HG03095 (cell line): Measurements from ENCODE around the gene TIMM22.

ENCODE experiments used
- ATAC-seq: cut with Tn5 transposase; IDR thresholded peaks from one replicate; pipeline ENCODE4 v1.9.1; 2021; ENCODE audit warnings: moderate library complexity; ENCODE audit not compliant: unreplicated experiment

The TIMM22 gene

GRCh38 chr17:1001640-1002411 lies 4.9 kb downstream of the TIMM22 start:
- ATAC-seq = no peak

DNA sequence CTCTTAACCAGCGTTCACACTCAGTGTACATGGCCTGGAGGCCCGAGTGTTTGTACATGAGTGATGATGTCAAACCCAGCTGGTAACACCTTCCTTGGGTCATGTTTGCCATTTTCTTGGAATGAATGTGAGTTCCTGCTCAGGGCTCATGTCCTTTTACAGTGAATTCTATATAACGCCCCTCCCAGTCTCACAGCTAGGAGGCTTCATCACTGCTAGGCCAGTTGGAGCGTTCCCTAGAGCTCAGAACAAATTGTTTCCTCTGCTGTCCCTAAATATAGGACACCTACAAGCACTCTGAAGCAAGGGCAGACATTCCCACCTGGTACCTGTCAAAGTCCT lies 5.5 kb downstream of the TIMM22 start:
- no peak for ATAC-seq

- no peak for ATAC-seq
These were observed 6.0 kb downstream of the TIMM22 start for GRCh38 chr17:1002771-1003555.

DNA sequence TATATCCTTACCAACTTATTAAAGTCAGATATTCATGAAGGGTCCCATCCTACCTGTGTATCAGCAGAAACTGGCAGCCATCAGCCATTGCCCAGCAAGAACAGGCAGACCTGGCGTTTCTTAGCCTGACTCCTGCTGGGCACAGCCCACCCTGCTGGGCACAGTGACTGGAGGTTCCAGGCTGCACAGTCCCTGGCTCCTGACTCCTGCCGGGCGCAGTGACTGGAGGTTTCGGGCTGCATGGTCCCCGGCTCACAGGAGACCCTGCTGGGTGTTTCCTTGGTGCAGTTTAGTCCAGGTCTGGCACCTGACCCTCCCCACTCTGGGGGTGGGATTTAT lies 6.7 kb downstream of the TIMM22 start:
- no peak for ATAC-seq

- ATAC-seq = no peak
These were observed 7.2 kb downstream of the TIMM22 start for GRCh38 chr17:1003972-1004768.

- ATAC-seq = no peak
These were observed 7.9 kb downstream of the TIMM22 start for GRCh38 chr17:1004769-1005295.

GRCh38 chr17:1005361-1005946 lies 8.5 kb downstream of the TIMM22 start:
- no peak for ATAC-seq

- no peak for ATAC-seq
These were observed 9.1 kb downstream of the TIMM22 start for GRCh38 chr17:1006054-1006453.

GRCh38 chr17:1007310-1008007 lies 10.5 kb downstream of the TIMM22 start:
- no peak for ATAC-seq

GRCh38 chr17:1008008-1008761 lies 11.3 kb downstream of the TIMM22 start:
- no peak for ATAC-seq

DNA sequence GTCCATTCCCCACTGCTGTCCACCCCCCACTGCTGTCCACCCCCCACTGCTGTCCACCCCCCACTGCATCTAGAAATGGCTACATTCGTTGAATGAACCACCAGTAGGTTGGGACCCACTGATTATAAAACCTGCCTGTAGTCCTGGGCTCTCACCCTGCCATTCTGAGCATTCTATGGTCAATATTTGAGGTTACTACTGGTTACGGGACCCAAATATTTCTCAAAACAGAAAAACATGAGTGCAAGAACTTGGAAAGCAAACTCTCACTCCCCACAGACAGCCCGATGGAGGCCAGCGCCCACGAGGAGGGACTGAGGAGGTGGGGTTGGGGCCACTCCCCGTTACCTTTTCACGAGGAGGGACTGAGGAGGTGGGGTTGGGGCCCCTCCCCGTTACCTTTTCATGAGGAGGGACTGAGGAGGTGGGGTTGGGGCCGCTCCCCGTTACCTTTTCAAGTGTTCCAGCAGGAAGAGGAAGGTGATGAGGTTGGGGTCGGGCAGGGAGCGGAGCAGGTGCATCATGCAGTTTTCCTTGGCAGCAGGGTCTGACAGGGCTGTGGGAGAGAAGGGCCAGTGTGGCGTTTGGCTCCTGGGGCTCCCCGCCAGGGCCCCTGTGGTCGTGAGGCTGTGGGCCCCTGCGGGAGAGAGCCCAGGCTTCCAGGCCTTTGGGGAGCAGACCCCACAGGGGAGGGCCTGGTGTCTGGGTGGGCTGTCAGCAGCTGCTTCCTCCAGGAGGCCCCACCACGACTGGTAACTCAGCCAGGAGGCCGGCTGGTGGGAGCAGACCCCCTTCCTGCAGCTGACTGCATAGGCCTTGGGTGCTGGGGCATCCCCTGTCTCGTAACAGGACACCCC lies 12.5 kb downstream of the TIMM22 start:
- ATAC-seq = no peak

DNA sequence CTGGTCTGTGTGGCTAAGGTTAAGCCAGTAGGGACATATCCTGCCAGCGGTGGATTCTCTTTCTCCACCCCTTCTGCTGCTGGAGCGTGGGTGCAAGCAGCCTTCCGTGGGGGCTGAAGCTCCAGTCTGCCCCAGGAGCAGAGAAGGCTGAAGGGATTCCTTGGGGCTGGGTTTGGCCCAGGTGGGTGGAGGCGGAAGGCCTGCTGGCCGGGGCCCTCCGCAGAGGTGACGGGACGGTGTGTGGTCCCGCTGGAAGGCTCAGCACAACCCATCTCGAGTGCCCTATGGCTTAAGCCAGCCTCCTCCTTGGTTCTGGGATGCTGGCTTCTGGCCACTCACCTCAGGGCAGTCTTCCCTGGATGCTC lies 13.1 kb downstream of the TIMM22 start:
- no peak for ATAC-seq

DNA sequence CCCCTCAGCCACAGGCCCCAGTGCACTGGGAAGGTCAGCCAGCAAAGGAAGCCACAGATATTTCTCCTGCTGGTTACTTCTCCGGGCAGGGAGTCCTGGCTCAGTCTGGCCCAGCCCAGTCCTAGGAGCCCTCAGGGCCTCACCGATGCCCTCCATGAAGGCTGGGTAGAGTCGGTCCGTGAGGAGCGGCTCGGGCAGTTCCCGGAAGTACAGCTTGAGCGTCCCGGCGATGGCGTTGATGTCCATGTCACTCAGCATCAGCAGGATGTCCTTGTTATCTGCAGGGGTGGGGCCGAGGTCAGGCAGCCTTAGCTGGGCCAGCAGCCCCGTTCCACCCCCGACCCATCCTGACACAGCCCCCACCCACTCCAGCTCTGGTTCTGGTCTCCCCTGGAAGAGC lies 13.7 kb downstream of the TIMM22 start:
- ATAC-seq = no peak

GRCh38 chr17:1011138-1011537 lies 14.2 kb downstream of the TIMM22 start:
- ATAC-seq = no peak

DNA sequence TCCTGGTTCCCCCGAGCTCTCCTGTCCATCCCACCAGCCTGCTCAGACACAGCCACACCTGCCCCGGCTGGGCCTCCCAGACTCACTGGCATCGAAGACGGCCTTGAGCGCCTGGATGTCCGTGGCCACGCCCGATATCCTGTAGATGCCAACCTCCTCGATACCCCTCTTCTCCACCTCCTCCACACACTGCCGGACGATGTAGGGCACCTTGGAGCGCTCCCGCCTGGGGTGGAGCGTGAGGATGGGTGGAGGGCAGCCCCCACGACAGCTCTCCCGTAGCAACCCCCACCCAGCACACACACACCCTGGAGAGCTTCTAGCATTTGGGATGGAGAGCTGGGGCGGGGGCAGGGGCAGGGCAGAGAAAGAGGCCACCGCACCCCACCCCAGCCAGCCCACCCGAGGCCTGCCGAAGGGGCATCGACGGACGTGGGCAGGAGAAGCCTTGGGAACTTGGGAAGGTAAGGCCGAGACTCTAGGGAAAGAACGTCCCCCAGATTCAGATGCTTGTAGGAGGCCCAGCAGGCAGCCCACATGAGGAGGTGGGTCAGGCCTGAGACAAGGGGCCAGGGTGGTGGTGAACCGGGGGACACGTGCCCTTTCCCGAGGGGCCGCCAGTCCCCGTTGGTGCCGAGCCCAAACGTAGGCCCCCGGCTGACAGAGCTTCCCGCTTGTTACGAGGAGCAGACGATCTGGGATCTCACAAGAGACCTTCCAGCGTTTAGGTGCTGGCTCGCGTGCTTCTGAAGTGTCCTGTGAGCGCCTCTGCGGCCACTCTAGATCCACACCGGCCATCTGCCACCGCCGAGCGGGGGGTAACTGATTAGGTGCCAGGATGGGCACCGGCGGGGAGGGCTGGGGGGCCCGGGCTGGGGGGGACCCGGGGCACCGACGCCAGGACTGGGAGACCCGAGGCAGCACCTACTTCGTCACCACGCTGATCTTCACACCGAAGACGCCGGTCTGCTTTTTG lies 15.1 kb downstream of the TIMM22 start:
- no peak for ATAC-seq

DNA sequence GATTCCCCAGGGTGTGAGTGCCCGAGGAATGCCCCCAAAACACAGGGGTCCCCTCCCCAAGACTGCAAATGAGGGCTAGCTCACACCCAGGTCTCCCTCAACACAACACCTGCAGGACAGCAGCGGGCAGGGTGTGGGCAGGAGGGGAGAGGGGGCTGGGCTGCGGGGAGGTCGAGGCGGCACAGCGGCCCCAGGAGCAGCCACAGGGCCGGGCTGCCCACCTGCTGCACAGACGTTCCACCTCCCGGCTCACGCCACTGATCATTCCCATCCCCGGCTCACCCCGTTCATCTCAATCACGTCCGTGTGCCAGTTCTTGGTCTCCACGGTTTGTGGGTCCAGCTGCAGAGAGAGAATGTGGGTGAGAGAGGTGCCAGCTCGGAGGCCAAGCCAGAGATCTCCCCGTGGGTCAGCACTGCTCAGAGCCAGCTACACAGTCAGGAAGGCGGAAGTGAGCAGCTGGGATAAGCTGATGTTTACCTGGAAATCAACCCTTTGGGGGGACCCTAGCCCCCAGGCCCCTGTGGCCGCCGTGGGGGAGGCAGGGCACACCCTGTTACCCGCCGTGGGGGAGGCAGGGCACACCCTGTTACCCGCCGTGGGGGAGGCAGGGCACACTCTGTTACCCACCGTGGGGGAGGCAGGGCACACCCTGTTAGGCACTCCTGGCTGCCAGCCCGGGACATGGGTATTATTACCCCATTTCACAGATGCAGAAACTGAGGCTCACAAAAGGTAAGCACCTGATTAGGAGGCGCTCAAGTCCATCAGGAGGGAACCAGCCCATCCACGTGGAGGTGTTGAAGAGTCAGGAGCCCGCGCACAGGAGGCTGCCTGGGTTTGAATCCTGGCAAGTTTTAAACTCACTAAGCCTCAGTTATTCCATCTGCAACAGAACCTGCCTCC lies 16.1 kb downstream of the TIMM22 start:
- no peak for ATAC-seq

GRCh38 chr17:1013729-1014090 lies 16.8 kb downstream of the TIMM22 start:
- no peak for ATAC-seq
